Mucosa of descending colon (tissue), 3 donors: ENCODE data around the gene ANKRD45. TPM values are rescaled to one million over a fixed set of nuclear protein-coding genes. Genes with fewer than 3 reads are reported as not detected.
"Not testable (repeated sequence)": the region's sequence is repeated elsewhere in the genome, so short reads cannot be mapped to it uniquely, and the experiment has no call there.

ENCODE experiments used
- ATAC-seq: fragments of 200-7000 bp; cut with Tn5 transposase; one replicate; pipeline ENCODE4 v1.9.1; 2020; ENCODE audit warnings: mild to moderate bottlenecking, moderate library complexity
- DNase-seq, 3 donors: peaks; one replicate each; pipeline ENCODE4 v3.0.0-alpha.2; 2020
- H3K36me3 ChIP-seq: fragments of 200-600 bp; one replicate; pipeline ENCODE4 v1.8.0; 2021; ENCODE audit warnings: low read depth, mild to moderate bottlenecking
- H3K4me1 ChIP-seq: fragments of 200-600 bp; one replicate; pipeline ENCODE4 v1.8.0; 2021; ENCODE audit warnings: low read depth, mild to moderate bottlenecking
- H3K4me3 ChIP-seq: fragments of 200-600 bp; one replicate; pipeline ENCODE4 v1.8.0; 2021; ENCODE audit warnings: mild to moderate bottlenecking
- H3K9me3 ChIP-seq: fragments of 200-600 bp; one replicate; pipeline ENCODE4 v1.8.0; 2021; ENCODE audit warnings: mild to moderate bottlenecking
- intact Hi-C, 2 donors: fragments of 100-400 bp; cut with DNase I in 1 of 2; cut with micrococcal nuclease in 1 of 2; formaldehyde crosslinking; loops; one replicate each; pipeline versions ENCODE4 v1.11.0 to v1.11.1; 2022; cut with DNase I, micrococcal nuclease
- total RNA-seq, 3 donors: library from RNA; stranded (reverse); fragmentation: NEBNext Ultra II Directional in 2 of 3; extraction: Animal tissue kit (Norgen Biotek cat#: 25700) in 2 of 3; gene quantifications; one replicate each; pipeline versions ENCODE4 v1.2.1 to v1.2.4, GENCODE V29; 2021 to 2023
- TF ChIP-seq, protein P1 (sequence below): fragments of 200-600 bp; IDR thresholded peaks from one replicate; pipeline ENCODE4 v1.8.0; 2022; ENCODE audit warnings: antibody characterized with exemption, mild to moderate bottlenecking
- donor health status: DM: no; HTN: no; CAD: no; lungs with moderate emphysema.
- donor health status: DM: no; HTN: no; CAD: no.
- donor health status: DM: no; HTN: yes; CAD: no.

ANKRD45 gene
- total RNA-seq, 3 donors from 2014 or later: 0.55 to 2.1 (median 1.1) TPM

DNA sequence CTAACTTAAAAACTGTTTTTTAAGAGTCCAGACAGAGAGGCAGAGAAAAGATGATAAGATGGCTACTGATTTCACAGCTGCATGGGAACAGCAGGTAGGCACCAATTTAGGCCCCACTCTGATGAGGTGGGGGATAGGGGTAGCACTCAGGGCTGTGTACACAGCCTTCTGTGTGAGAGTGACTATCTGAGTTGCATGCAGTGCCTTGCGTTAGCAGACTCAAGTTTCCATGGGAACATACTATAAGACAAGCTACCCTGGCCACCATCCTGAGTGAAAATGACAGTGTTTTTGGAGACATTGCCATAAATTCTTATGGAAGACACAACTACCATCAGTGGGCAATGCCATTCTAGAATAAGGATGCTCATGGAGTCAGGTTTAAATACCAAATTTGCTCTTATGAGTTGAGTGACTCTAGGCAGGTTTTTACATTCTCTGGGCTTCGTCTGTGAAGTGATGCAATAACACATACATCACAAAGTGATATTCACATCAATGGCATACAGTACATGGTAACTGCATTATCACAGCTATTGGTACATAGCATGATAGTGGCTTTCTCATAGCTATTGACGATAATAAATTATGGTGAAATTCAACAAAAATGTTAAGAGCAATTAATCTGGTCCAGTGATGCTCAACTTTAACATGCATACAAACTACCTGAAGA lies 97.3 kb downstream of the ANKRD45 start:
- no peak for DNase-seq
- intact Hi-C loops: no loop called here
- TF ChIP-seq, protein P1, sequence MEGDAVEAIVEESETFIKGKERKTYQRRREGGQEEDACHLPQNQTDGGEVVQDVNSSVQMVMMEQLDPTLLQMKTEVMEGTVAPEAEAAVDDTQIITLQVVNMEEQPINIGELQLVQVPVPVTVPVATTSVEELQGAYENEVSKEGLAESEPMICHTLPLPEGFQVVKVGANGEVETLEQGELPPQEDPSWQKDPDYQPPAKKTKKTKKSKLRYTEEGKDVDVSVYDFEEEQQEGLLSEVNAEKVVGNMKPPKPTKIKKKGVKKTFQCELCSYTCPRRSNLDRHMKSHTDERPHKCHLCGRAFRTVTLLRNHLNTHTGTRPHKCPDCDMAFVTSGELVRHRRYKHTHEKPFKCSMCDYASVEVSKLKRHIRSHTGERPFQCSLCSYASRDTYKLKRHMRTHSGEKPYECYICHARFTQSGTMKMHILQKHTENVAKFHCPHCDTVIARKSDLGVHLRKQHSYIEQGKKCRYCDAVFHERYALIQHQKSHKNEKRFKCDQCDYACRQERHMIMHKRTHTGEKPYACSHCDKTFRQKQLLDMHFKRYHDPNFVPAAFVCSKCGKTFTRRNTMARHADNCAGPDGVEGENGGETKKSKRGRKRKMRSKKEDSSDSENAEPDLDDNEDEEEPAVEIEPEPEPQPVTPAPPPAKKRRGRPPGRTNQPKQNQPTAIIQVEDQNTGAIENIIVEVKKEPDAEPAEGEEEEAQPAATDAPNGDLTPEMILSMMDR: no peak
- no peak for ATAC-seq
- Histone ChIP-seq H3K9me3 (no peaks in the 10 kb centered on the region), H3K4me1 (no peaks in the 10 kb centered on the region), H3K4me3 (no peak overlapping the region), H3K36me3 (no peaks in the 10 kb centered on the region)

DNA sequence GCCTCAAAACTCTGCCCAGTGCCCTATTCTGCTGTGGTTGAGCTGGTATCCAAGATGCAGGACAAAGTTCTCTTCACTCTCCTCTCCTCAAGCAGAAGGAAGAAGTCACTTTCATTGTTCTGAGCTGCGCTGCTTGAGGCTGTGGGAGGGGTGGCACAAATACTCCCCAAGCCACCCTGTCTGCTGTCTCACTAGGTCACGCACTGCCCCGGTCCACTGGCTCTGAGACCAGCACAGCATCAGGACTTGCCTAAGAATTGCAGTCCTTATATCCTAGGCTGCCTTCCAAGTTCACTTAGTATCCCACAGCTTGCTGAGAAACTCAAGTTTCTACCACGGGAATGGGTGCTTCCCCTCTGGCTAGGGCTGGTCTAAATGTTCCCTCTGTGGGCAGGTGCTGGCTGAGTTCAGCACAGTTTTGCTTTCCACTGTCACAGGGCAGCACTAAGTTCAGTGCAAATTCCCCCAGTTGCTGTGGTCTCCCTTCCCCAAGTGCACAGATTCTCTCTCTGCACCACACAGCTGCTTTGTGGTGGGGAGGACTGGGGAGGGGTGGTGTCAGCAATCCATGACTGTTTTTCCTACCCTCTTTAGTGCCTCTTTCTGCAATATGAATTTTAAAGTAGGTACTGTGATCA lies 99.2 kb downstream of the ANKRD45 start:
- TF ChIP-seq, protein P1: no peak
- intact Hi-C loops: no loop called here
- Histone ChIP-seq H3K36me3 (no peaks in the 10 kb centered on the region), H3K4me3 (no peak overlapping the region), H3K4me1 (no peaks in the 10 kb centered on the region), H3K9me3 (no peaks in the 10 kb centered on the region)
- ATAC-seq (no peak), DNase-seq (no peak)

DNA sequence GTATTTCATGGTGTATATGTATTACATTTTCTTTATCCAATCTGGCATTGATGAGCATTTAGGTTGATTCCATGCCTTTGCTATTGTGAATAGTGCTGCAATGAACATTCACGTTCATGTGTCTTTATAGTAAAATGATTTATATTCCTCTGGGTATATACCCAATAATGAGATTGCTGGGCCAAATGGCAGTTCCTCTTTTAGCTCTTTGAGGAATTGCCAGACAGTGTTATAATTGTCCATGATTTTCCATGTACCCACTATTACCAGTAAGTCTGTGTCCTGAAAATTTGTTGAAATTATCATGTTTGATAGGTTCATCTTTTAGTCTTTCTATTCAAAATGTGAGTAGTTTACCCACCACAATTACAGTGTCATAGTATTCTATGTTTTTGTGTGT lies 101.2 kb downstream of the ANKRD45 start:
- no peak for ATAC-seq
- no peaks in the 10 kb centered on the region for H3K36me3 ChIP-seq
- intact Hi-C loops: no loop called here
- TF ChIP-seq, protein P1: no peak
- no peaks in the 10 kb centered on the region for H3K9me3 ChIP-seq
- H3K4me3 ChIP-seq: no peak overlapping the region
- DNase-seq: no peak
- H3K4me1 ChIP-seq: no peaks in the 10 kb centered on the region

DNA sequence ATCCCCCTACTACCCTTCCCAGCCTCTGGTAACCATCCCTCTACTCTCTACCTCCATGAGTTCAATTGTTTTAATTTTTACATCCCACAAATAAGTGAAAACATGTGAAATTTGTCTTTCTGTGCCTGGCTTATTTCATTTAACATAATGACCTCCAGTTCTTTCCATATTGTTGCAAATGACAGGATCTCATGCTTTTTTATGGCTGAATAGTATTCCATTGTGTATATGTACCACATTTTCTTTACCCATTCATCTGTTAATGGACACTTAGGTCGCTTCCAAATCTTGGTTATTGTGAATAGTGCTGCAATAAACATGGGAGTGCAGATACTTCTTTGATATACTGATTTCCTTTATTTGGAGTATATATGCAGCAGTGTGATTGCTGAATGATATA lies 105.8 kb downstream of the ANKRD45 start:
- ATAC-seq, intact Hi-C loops, H3K36me3 ChIP-seq, H3K4me1 ChIP-seq, H3K4me3 ChIP-seq, H3K9me3 ChIP-seq, DNase-seq: not testable (repeated sequence)

DNA sequence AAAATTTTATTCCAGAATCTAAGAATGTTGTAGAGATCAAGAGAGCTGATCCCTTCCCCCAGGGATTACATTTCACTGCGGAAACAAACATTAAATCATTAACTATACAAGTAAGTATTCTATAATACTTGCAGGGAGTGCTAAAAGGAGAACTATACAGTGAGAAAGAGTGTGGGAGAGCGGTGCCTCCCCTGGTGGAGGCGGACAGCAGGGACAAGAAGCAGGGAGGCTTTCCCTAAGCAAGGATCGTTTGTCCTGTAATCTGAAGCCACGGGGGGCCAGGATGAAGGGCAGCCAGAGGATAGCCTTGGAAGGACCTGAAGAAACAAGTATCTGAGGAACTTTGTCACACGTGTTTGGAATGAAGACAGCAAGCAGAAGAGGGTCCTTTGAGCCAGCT lies 106.8 kb downstream of the ANKRD45 start:
- no peaks in the 10 kb centered on the region for H3K9me3 ChIP-seq
- H3K36me3 ChIP-seq: no peaks in the 10 kb centered on the region
- no peak overlapping the region for H3K4me3 ChIP-seq
- TF ChIP-seq, protein P1: no peak
- ATAC-seq (no peak), DNase-seq (no peak)
- intact Hi-C loops: no loop called here
- H3K4me1 ChIP-seq: no peaks in the 10 kb centered on the region

DNA sequence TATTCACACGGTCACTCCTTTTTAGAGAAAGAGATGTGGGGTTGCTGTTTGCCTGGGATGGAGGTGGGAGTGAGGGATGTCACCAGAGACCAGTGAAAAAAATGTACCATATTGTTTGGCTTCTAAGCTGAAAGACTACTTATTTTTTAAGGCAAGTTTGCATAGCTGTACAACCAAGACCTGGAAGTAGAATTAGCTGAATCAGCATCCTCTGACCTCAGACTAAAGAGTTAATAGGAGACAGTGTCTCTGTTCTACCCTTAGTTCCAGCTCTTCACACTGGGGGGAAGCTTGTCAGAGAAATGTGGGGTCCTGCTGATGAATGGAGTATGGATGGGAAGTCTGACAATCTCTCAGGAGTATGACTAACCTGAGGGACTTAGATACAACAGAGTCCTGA lies 108.4 kb downstream of the ANKRD45 start:
- Histone ChIP-seq H3K9me3 (no peaks in the 10 kb centered on the region), H3K4me1 (no peaks in the 10 kb centered on the region), H3K4me3 (no peak overlapping the region), H3K36me3 (no peaks in the 10 kb centered on the region)
- intact Hi-C loops: no loop called here
- DNase-seq: no peak
- TF ChIP-seq, protein P1: no peak
- no peak for ATAC-seq
